K562 (cell line): ENCODE results near the gene PPP1R36. TPM values are rescaled to one million over a fixed set of nuclear protein-coding genes. Genes with fewer than 3 reads are reported as not detected.

Experiments used
- ATAC-seq: fragments of 200-7000 bp; cut with Tn5 transposase; 3 replicates; pipeline ENCODE4 v1.9.1; 2020; ENCODE audit warnings: moderate library complexity
- BruUV-seq: library from RNA; stranded (reverse); fragments of 400-500 nt; replicated peaks from 2 replicates; lab custom pipeline; 2021; lab: Mats Ljungman, UMichigan
- CTCF ChIA-PET: fragments of 300-600 bp; formaldehyde crosslinking; extraction: SDS; loops from one replicate; lab custom pipeline; 2021; ENCODE audit warnings: low intra/inter-chr PET ratio; lab: Yijun Ruan, JAX
- POLR2A ChIA-PET: fragments of 300-600, 350-650 bp; sonication (Branson Sonifier 250); formaldehyde crosslinking; extraction: SDS; loops from one replicate; lab custom pipeline; 2021; ENCODE audit warnings: antibody characterized with exemption, inconsistent platforms; lab: Yijun Ruan, JAX
- DNase-seq, 4 experiments: peaks; one replicate each; pipeline versions ENCODE4 v3.0.0 to v3.0.0-alpha.2; 2011 to 2018; ENCODE audit warnings: low spot score in 3 of 4, mixed read lengths in 3 of 4; ENCODE audit errors: extremely low read depth in 1 of 4
- FAIRE-seq: peaks from 2 replicates; lab custom pipeline; 2011; peaks lifted over from hg19 to GRCh38; lab: Jason Lieb, UNC
- H2AFZ ChIP-seq: 2 replicates; pipeline ENCODE4 v1.6.0; 2011; ENCODE audit warnings: low read depth, low read length, control low read depth, inconsistent platforms
- H3K27ac ChIP-seq: fragments of 200-600 bp; 3 replicates; pipeline ENCODE4 v1.8.0; 2011; ENCODE audit warnings: low read depth, mild to moderate bottlenecking, control low read depth, inconsistent platforms, low read length, moderate library complexity, mixed read lengths; ENCODE audit errors: extremely low read depth
- H3K27me3 ChIP-seq, 2 experiments: fragments of 300-600 bp in 1 of 2; 2 replicates in 1 of 2; 3 replicates in 1 of 2; pipeline versions ENCODE4 v1.6.0 to v1.8.0; 2011; ENCODE audit warnings: inconsistent platforms in 2 of 2, low read length in 2 of 2, mild to moderate bottlenecking in 1 of 2, mixed read lengths in 1 of 2, moderate library complexity in 1 of 2; ENCODE audit not compliant: control insufficient read depth in 2 of 2, insufficient read depth in 2 of 2
- H3K36me3 ChIP-seq: fragments of 300-600 bp; 3 replicates; pipeline ENCODE4 v1.8.0; 2011; ENCODE audit warnings: mild to moderate bottlenecking, low read length, inconsistent platforms; ENCODE audit not compliant: control insufficient read depth, insufficient read depth
- H3K4me1 ChIP-seq, 2 experiments: fragments of 200-600 bp in 1 of 2; replicated peaks in 1 of 2; 2 replicates in 1 of 2; 3 replicates in 1 of 2; pipeline versions ENCODE4 v1.5.1 to v1.8.0; 2011; ENCODE audit warnings: inconsistent platforms in 2 of 2, low read length in 2 of 2, mild to moderate bottlenecking in 1 of 2, mixed read lengths in 1 of 2, moderate library complexity in 1 of 2; ENCODE audit not compliant: control insufficient read depth in 2 of 2, insufficient read depth in 2 of 2
- H3K4me2 ChIP-seq: 2 replicates; pipeline ENCODE4 v1.6.1; 2011; ENCODE audit warnings: low read length, control low read depth, inconsistent platforms, mixed read lengths; ENCODE audit not compliant: insufficient read depth
- H3K4me3 ChIP-seq: fragments of 200-600 bp; sonication (generic), shearing (Covaris generic); 2 replicates; pipeline ENCODE4 v1.5.1; 2016; ENCODE audit warnings: control low read depth, inconsistent platforms
- H3K79me2 ChIP-seq: fragments of 200-600 bp; 3 replicates; pipeline ENCODE4 v1.8.0; 2011; ENCODE audit warnings: low read length, inconsistent platforms; ENCODE audit not compliant: control insufficient read depth, insufficient read depth
- H3K9ac ChIP-seq, 2 experiments: 2 replicates each; pipeline versions ENCODE4 v1.6.0 to v1.6.1; 2011; ENCODE audit warnings: low read depth in 2 of 2, low read length in 2 of 2, control low read depth in 1 of 2, inconsistent platforms in 1 of 2, mild to moderate bottlenecking in 1 of 2, mixed read lengths in 1 of 2; ENCODE audit not compliant: insufficient read depth in 1 of 2
- H3K9me1 ChIP-seq: one replicate; pipeline ENCODE4 v1.6.0; 2011; ENCODE audit warnings: inconsistent platforms, mild to moderate bottlenecking, low read length, moderate library complexity; ENCODE audit not compliant: control insufficient read depth, insufficient read depth
- H3K9me3 ChIP-seq: replicated peaks from 2 replicates; pipeline ENCODE4 v1.5.1; 2011; ENCODE audit warnings: low read depth, low read length, inconsistent platforms; ENCODE audit not compliant: control insufficient read depth, insufficient read depth
- H4K20me1 ChIP-seq: replicated peaks from 2 replicates; pipeline ENCODE4 v1.6.1; 2011; ENCODE audit warnings: low read length, inconsistent platforms, mixed read lengths; ENCODE audit not compliant: control insufficient read depth, insufficient read depth
- CEBPG ChIP-seq, 3 experiments: fragments of 200-800 bp in 1 of 3; sonication (Bioruptor generic) in 1 of 3; sonication (generic) in 1 of 3; formaldehyde crosslinking in 1 of 3; IDR thresholded peaks in 2 of 3; conservative IDR thresholded peaks in 1 of 3; 2 replicates each; pipeline versions ENCODE4 v1.6.1 to v1.8.0; 2016 to 2022; ENCODE audit warnings: missing compliant biosample characterization in 2 of 3, missing genetic modification characterization in 2 of 3, mild to moderate bottlenecking in 1 of 3, missing genetic modification reagents in 1 of 3
- CREBBP ChIP-seq: IDR thresholded peaks from one replicate; pipeline ENCODE4 v1.6.1; 2012; ENCODE audit warnings: low read depth, mild to moderate bottlenecking, control low read depth, inconsistent platforms, low read length
- ERF ChIP-seq: fragments of 450-650 bp; formaldehyde crosslinking; IDR thresholded peaks from 2 replicates; pipeline ENCODE4 v1.4.0; 2020; ENCODE audit warnings: mild to moderate bottlenecking, mixed read lengths
- FIP1L1 ChIP-seq: fragments of 200-400 bp; formaldehyde crosslinking; IDR thresholded peaks from 2 replicates; pipeline ENCODE4 v1.6.1; 2018; ENCODE audit warnings: mild to moderate bottlenecking, low read depth, low read length; ENCODE audit not compliant: poor library complexity, severe bottlenecking
- FOSL1 ChIP-seq: fragments of 200-800 bp; sonication (Bioruptor generic); conservative IDR thresholded peaks from 2 replicates; pipeline ENCODE4 v1.6.1; 2016; ENCODE audit warnings: missing genetic modification characterization, missing compliant biosample characterization
- FOXK2 ChIP-seq, 2 experiments: fragments of 450-650 bp; IDR thresholded peaks in 1 of 2; conservative IDR thresholded peaks in 1 of 2; 2 replicates each; pipeline ENCODE4 v1.6.1; 2016; ENCODE audit warnings: low read depth in 2 of 2, mild to moderate bottlenecking in 1 of 2
- SMAD4 ChIP-seq: fragments of 250-450 bp; sonication (Bioruptor Pico); conservative IDR thresholded peaks from 2 replicates; pipeline ENCODE4 v1.8.0; 2021; ENCODE audit warnings: inconsistent platforms, mild to moderate bottlenecking, moderate library complexity
- SP2 ChIP-seq: IDR thresholded peaks from 2 replicates; pipeline ENCODE4 v1.6.1; 2011; ENCODE audit warnings: mild to moderate bottlenecking, low read depth, low read length, moderate library complexity; ENCODE audit not compliant: poor library complexity, severe bottlenecking; ENCODE audit errors: extremely low read depth
- TBL1XR1 ChIP-seq, 2 experiments: IDR thresholded peaks; 2 replicates each; pipeline ENCODE4 v1.6.1; 2012; ENCODE audit warnings: improper control_type of control experiment in 2 of 2, low read length in 2 of 2, mild to moderate bottlenecking in 1 of 2
- XRCC4 ChIP-seq: IDR thresholded peaks from one replicate; pipeline ENCODE4 v1.6.1; 2011; ENCODE audit not compliant: insufficient read depth, insufficient read length; ENCODE audit errors: extremely low read depth
- ZNF561 ChIP-seq: fragments of 450-650 bp; formaldehyde crosslinking; conservative IDR thresholded peaks from 2 replicates; pipeline ENCODE4 v1.4.0; 2020; ENCODE audit warnings: mild to moderate bottlenecking, moderate library complexity
- WGBS: fragments of 100-300 bp; shearing (Covaris generic); methylation state at CpG from one replicate; pipeline ENCODE4 v1.1.6; 2016; ENCODE audit warnings: low coverage, mixed read lengths; ENCODE audit not compliant: insufficient coverage; ENCODE audit errors: missing lambda C conversion rate; 5-methylcytosine and 5-hydroxymethylcytosine counted together
- in situ Hi-C: fragments of 300-500 bp; cut with MboI; formaldehyde crosslinking; loops from 4 replicates; pipeline ENCODE4 v1.15.0; 2018; ENCODE audit warnings: inconsistent platforms, mixed read lengths
- intact Hi-C: fragments of 100-400 bp; cut with micrococcal nuclease; formaldehyde crosslinking; loops from 2 replicates; pipeline ENCODE4 v1.14.2; 2022
- polyA plus RNA-seq, 8 experiments: library from polyadenylated mRNA; depleted of rRNA in 4 of 8; stranded (reverse) in 5 of 8; unstranded in 3 of 8; fragments of >200 nt; fragmentation: Nextera tagmentation in 2 of 8; fragmentation: Illumina TruSeq in 1 of 8; extraction: Ambion mirVana in 2 of 8; extraction: Trizol in 1 of 8; gene quantifications; 2 replicates each; pipeline versions ENCODE4 v1.2.1 to v1.2.3, GENCODE V29; 2011 to 2014; ENCODE audit warnings: inconsistent platforms in 1 of 8, missing spikeins in 1 of 8
- total RNA-seq, 7 experiments: library from RNA; depleted of rRNA in 6 of 7; stranded (reverse); fragments of >200 nt in 6 of 7; fragmentation: Illumina TruSeq in 2 of 7; extraction: Trizol in 2 of 7; gene quantifications; 2 replicates each; pipeline versions ENCODE4 v1.2.1 to v1.2.3, GENCODE V29; 2011 to 2021; ENCODE audit warnings: low replicate concordance in 1 of 7
- TF ChIP-seq, protein P1 (sequence below): sonication (generic); formaldehyde crosslinking; IDR thresholded peaks from 2 replicates; pipeline ENCODE4 v1.4.0; 2020; ENCODE audit warnings: mild to moderate bottlenecking, missing genetic modification reagents

The PPP1R36 gene
- total and polyA plus RNA-seq, 9 of the 15 experiments (the other 6 are each of a cell fraction or from before 2014, with no cell fraction given) = 0.29 TPM; not detected in 8

DNA sequence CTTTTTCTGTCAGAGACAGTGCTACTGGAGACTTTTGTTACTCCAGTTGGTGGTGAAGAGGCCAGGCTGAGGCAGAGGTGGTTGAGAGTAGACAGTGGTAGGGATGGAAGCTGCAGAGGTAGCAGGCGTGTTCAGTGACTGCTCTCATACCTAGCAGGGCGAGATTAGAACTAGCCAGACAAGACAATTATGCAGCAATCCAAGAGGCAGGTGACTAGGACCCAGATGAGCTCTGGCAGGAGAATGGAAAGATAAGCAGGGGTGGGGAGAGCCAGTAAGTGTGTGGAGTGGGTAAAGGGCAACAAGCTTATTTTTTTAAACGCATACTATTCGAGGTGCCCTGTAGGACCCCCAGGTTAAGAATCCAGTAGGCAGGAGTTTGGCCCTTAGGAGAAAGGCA is 4.8 kb downstream of the PPP1R36 start:
- TF ChIP-seq FIP1L1 (no peak), TBL1XR1 (IDR thresholded peaks at IDR 0.05; ENCODE audit: low read length in 2 of 2) (no peak), ZNF561 (CRISPR knock-in tag) (no peak), SMAD4 (CRISPR knock-in tag) (no peak), XRCC4 (no peak), CREBBP (no peak)
- Histone ChIP-seq H2AFZ (no peak overlapping the region), H3K4me2 (no peak overlapping the region), H3K27ac (no peak overlapping the region), H3K36me3 (no peaks in the 10 kb centered on the region), H3K9me1 (no peaks in the 10 kb centered on the region), H3K79me2 (no peaks in the 10 kb centered on the region), H3K4me1 (peaks cover 0 to 6% of the 10 kb centered on the region in 2 experiments; a peak in 1 of 5 replicates), H3K9ac (no peak overlapping the region), H3K4me3 (no peak overlapping the region), H4K20me1 (no peaks in the 10 kb centered on the region), H3K27me3 (peaks cover 14 to 32% of the 10 kb centered on the region in 2 experiments; a peak in 4 of 5 replicates), H3K9me3 (no peaks in the 10 kb centered on the region)
- ChIA-PET POLR2A (interaction anchor here (0.7 kb wide), 1 partner anchor 104 kb away, joined by 3 read pairs; no protein-coding TSS in a partner anchor), CTCF (no interaction called here)
- intact Hi-C loops (no loop called here), in situ Hi-C loops (no loop called here)
- WGBS = 2% methylated on average over 4 of the region's 4 CpGs
- FAIRE-seq (no peak), DNase-seq (no peak), ATAC-seq (peak; percentile 53)
- BruUV-seq = no TSS peak

DNA sequence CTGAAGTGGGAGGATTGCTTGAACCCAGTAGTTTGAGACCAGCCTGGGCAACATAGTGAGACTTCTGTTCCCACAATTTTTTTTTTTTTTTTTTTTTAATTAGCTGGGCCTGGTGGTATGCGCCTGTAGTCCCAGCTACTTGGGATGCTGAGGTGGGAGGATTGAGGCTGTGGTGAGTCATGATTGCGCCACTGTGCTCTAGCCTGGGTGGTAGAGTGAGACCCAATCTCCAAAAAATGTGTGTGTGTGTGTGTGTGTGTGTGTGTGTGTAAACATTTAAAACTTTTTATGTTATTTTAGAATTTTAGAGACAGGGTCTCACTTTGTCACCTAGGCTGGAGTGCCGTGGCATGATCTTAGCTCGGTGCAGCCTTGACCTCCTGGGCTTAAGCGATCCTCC is 6.8 kb downstream of the PPP1R36 start:
- in situ Hi-C loops (no loop called here), intact Hi-C loops (no loop called here)
- no peak overlapping the region for H3K4me2 ChIP-seq
- FAIRE-seq = no peak
- no peak overlapping the region for H3K9ac ChIP-seq
- peak in 1 of 4 experiments; percentile 2 for DNase-seq
- no peaks in the 10 kb centered on the region for H3K9me3 ChIP-seq
- H3K9me1 ChIP-seq = no peaks in the 10 kb centered on the region
- no peak overlapping the region for H2AFZ ChIP-seq
- no peaks in the 10 kb centered on the region for H3K79me2 ChIP-seq
- ATAC-seq = no peak
- no peaks in the 10 kb centered on the region for H4K20me1 ChIP-seq
- ChIA-PET POLR2A (interaction anchor here (0.6 kb wide), 2 partner anchors 18 to 118 kb away, joined by 3 read pairs; no protein-coding TSS in a partner anchor), CTCF (no interaction called here)
- no peaks in the 10 kb centered on the region for H3K36me3 ChIP-seq
- no peak overlapping the region for H3K4me3 ChIP-seq
- 0% methylated on average over 2 of the region's 5 CpGs for WGBS
- H3K27ac ChIP-seq = no peak overlapping the region
- no TSS peak for BruUV-seq
- H3K27me3 ChIP-seq = peaks cover 5 to 20% of the 10 kb centered on the region in 2 experiments; a peak in 4 of 5 replicates
- H3K4me1 ChIP-seq = no peaks in the 10 kb centered on the region
- no peak for TF ChIP-seq FOXK2 (conservative IDR thresholded peaks at IDR 0.05 in 1 of 2, IDR thresholded peaks at IDR 0.05 in 1 of 2; ENCODE audit: low read depth in 2 of 2)
- TF ChIP-seq, protein P1, sequence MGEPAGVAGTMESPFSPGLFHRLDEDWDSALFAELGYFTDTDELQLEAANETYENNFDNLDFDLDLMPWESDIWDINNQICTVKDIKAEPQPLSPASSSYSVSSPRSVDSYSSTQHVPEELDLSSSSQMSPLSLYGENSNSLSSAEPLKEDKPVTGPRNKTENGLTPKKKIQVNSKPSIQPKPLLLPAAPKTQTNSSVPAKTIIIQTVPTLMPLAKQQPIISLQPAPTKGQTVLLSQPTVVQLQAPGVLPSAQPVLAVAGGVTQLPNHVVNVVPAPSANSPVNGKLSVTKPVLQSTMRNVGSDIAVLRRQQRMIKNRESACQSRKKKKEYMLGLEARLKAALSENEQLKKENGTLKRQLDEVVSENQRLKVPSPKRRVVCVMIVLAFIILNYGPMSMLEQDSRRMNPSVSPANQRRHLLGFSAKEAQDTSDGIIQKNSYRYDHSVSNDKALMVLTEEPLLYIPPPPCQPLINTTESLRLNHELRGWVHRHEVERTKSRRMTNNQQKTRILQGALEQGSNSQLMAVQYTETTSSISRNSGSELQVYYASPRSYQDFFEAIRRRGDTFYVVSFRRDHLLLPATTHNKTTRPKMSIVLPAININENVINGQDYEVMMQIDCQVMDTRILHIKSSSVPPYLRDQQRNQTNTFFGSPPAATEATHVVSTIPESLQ (CRISPR knock-in tag) = no peak
- TF ChIP-seq CEBPG (CRISPR knock-in tag; IDR thresholded peaks at IDR 0.05) = no peak
- 0 out of 4 replicates have a peak, but pooled peaks of 1 of the 2 experiments have one; percentile 47 for TF ChIP-seq CEBPG (tag; conservative IDR thresholded peaks at IDR 0.05 in 1 of 2, IDR thresholded peaks at IDR 0.05 in 1 of 2)
- no peak for TF ChIP-seq ERF (CRISPR knock-in tag)
- TF ChIP-seq SP2 = no peak
- TF ChIP-seq FOSL1 (tag) = 0 out of 2 replicates have a peak, but pooled peaks have one; percentile 24
